HG03378 (cell line): ENCODE data around the gene MRPL18.
"Not testable (repeated sequence)": the region's sequence is repeated elsewhere in the genome, so short reads cannot be mapped to it uniquely, and the experiment has no call there.

Experiments used
- ATAC-seq: cut with Tn5 transposase; IDR thresholded peaks from one replicate; pipeline ENCODE4 v1.9.1; 2021; ENCODE audit warnings: mild to moderate bottlenecking, moderate library complexity; ENCODE audit not compliant: unreplicated experiment

Gene MRPL18

DNA sequence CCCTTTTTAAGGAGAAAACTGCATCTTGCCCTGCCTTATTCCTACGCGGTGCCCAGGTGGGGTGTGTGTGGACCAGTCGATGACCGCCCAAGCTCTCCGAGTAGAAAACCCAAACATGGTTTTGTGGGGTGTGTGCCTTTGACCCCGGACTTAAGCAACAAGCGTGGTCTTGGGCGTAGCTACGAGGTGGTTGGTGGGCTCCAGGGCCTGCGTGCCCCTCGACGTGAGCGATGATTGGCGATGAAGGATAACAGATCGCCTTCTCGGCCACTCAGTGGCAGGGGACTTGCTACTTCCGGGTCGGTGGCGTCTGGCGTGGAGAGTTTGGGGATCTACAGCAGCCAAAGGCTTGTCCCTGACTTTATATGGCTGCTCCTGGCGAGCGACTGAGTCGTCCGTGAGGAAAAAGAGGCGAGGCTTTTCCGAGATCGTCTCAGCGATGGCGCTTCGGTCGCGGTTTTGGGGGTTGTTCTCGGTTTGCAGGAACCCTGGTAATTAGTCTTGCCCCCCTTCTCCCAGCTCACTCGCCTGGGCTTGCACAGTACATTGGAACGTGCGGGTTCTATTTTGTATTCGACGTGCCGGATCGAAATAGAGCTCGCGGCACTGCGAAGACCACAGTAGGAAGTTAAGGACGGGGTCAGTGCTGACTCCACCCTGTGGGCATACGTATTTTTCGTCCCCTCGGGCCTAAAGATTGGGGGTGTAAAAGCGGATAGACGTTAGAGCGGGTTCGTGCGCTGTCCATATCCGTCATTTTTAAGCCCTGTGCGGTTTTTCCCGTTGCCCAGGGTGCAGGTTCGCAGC, at the start of gene MRPL18:
TSS of gene MRPL18 (plus strand) at position 319 of the 807 bp plus-strand sequence. CDS start at position 440, 121 bp downstream.
- peak; percentile 85 for ATAC-seq

DNA sequence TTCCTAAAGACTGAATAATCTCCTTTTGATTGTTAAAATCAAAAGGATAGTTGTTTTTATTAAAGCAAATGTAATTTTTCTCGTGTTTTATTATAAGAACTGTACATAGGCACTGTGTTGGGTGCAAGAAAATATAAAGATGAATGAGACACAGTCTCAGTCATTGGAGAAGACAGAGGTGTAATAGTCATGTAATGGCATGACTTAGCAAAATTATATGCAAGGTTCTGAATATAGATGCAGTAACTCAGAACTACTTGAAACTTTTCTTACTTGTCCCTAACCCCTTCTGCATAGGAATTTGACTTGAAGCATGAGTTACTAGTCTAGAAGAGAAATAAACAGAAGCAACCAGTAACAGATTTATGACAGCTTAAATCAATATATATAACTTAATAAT, 48.1 kb upstream of the MRPL18 start:
- no peak for ATAC-seq

DNA sequence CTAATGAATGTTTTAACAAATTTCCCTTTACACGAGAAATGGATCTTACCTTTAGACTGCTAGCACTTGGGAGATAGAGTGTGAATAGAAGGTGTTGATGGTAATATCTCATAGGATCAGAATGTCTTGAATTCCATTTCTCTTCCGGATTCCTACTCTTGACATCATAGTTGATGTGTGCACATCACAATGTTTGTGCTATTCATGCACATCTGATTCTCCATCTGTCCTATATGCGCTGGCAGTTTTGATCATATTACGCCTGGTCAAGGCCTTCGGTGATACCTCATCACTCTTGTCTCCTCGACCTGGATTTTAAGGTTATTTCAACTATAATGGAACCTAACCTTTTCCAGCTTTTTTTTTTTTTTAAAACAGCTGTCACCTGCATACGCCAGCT, 45.2 kb upstream of the MRPL18 start:
- no peak for ATAC-seq

DNA sequence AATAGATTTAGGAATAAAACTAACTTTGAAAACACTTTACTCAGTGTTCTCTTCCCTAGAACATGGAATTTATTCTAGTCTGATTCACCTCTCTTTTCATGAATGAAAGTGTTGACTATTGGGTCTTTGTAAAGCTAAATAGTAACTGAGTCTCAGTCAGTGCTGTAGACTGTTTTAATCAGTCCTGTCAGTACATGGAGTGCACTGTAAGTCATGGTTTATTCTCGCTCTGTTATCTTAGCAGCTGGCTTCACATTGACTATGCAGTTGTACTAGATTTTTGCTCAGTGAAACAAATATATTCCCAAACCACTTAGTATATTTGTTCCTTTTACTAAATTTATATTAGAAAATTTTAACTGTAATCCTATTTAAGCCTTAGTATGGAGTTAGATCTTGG, 43.5 kb upstream of the MRPL18 start:
- ATAC-seq: no peak

DNA sequence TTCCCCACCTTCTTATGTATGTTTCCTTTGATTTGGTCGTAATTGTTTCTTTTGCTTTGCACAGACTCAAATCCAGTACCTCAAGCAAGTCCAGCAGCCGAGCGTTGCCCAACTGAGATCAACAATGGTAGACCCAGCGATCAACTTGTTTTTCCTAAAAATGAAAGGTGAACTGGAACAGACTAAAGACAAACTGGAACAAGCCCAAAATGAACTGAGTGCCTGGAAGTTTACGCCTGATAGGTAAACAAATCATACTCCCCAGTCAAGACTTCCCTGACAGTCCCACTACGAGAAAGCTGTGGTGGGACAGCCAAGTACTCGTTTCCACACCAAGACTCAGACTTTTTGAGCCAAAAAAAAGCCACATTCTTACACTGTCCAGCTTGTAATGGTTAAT, 42.1 kb upstream of the MRPL18 start:
- ATAC-seq: not testable (repeated sequence)

DNA sequence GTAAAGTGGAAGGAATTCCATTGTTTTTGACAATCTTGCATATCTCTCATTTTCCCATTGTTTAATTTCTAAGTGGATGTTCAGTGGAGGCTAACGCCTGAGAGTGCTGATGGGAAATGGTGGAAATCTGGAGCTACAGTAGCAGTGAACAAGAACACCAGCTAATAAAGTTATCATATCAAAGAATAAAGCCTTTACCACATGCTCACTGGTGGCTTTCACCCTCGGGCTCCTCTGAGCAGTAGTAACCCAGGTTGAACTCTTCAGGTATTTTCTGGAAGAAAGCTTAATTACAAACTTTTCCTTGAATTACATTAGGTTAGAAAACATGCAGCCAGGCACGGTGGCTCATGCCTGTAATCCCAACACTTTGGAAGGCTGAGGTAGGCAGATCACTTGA, 38.8 kb upstream of the MRPL18 start:
- no peak for ATAC-seq

DNA sequence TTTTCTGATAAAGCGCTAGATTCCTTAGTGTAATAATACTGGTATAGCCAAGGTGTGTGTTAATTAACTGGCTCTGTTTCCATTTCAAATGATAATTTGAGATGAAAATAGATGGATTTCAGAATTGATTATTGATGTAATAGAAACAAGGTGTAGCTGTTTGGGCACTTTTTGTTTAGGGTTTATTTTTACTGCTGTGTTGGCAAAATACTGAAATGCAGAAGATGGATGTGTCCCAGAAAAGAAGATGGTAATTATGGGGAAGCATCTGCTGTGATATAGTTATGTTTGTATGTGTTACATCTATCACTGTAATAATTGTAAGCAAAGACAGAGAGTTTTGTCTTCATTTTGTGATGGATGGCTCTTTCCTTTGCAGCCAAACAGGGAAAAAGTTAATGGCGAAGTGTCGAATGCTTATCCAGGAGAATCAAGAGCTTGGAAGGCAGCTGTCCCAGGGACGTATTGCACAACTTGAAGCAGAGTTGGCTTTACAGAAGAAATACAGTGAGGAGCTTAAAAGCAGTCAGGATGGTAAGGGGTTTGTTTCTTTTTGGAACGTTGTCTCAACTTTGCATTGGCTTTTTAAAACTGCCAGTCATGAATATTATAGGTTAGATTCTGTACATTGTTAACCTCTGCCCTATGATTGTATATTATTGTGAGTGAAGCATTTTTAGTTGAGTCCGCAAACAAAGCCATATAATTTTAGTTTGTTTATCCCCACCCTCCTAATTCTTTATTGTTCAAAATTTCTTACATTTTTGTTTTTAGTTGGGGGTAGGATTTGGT, 37.0 kb upstream of the MRPL18 start:
- no peak for ATAC-seq

DNA sequence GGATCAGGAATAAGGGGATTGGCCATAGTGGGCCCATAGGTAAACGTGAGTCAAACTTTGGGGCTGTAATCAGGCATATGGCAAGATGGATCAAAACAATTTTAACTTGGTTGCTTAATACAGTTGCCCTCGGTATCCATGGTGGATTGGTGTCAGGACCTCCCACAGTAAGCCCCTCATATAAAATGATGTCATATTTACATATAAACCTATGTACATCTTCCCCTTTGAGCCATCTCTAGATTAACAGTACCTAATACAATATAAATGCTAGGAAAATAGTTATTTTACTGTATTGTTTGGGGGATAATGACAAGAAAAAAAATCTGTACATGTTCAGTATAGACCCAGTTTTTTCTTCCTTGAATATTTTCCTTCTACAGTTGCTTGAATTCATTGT, 35.9 kb upstream of the MRPL18 start:
- no peak for ATAC-seq

DNA sequence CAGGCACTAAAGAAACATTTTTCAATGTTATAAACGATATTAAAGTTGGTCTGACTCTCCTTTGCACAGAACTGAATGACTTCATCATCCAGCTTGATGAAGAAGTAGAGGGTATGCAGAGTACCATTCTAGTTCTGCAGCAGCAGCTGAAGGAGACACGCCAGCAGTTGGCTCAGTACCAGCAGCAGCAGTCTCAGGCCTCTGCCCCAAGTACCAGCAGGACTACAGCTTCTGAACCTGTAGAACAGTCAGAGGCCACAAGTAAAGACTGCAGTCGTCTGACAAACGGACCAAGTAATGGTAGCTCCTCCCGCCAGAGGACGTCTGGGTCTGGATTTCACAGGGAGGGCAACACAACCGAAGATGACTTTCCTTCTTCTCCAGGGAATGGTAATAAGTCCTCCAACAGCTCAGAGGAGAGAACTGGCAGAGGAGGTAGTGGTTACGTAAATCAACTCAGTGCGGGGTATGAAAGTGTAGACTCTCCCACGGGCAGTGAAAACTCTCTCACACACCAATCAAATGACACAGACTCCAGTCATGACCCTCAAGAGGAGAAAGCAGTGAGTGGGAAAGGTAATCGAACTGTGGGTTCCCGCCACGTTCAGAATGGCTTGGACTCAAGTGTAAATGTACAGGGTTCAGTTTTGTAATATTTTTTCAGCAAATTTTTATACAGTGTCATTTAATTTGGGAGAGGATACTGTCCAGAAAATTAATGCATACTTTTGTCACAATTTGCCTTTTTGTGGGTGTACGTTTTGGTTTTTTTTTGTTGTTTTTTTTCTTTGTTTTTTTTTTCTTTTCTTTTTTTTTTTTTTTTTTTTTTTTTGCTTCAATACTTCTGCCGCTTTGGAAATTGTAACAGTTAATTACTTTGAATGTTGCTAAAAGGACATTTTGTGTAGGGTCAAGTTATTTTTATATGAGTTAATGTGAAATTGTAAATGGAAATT, 35.0 kb upstream of the MRPL18 start:
- ATAC-seq: no peak

DNA sequence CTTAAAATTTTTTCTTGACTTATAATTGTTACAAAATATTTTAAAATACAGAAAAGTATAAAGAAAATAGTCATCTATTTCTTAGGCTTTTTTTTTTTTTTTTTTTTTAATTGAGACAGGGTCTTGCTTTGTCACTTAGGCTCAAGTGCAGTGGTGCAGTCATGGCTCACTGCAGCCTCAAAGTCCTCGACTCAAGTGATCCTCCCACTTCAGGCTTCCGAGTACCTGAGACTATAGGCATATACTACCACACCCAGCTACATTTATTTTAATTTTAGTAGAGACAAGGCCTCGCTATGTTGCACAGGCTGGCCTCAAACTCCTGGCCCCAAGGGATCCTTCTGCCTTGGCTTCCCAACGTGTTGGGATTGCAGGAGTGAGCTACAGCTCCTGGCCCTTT, 33.8 kb upstream of the MRPL18 start:
- ATAC-seq: no peak

DNA sequence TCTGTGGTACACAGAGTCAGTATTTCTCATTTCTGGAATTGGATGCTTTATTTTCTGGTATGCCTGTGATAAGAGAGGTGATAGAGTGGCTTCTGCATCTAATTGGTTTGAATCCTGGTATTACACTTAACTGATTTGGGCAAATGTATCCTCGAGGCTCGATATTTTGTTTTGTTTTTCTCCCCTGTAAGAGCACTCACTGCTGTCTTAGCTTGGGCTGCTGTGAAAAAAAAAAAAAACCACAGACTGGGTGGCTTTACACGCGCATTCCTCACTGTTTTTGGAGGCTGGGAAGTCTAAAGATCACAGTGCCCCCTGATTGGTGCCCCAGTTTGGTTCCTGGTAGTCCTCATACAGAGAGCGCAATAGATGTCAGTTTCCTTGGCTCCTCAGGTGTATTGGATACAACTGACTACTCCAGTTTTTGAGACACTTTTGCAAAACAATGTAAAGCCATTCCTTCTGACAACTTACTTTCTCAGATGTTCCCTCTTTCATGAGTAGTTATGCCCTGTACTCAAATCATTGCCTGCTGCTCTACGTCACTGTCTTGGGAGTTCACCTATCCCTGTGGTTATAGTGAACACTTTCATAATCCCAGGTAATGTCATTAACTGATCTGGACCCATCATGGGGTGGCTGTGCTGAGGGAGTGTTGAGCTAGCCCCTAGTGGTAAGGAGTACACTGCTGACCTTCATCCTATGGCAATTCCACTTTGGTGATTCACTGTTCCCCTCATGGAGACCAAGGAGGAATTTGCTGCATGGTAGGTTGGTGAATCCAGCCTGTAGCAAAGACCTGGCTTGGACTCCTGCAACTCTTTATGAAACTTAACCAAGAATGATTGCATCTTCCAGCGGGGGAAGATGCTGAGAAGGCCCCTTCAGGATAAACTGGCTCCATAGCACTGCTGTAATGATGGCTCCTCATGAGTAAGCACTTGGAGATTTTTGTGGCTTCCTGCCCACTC, 32.0 kb upstream of the MRPL18 start:
- ATAC-seq: no peak

DNA sequence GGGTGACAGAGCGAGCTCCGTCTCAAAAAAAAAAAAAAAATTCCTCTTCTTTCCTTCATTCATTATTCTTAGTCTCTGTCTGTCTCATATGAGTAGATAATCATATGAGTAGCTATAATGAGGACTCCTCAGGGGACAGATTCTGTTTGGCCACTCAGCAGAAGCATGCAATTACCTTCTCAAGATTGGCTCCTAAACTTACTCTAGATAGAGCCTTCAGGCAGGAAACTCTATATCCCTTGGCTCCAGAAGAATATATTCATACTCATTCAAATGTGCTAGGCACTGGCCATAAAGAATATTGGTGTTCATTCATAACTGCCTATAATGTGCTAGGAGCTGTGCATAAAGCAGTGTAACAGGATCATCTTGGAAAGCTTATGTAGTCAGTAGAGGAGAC, 30.6 kb upstream of the MRPL18 start:
- ATAC-seq: no peak

DNA sequence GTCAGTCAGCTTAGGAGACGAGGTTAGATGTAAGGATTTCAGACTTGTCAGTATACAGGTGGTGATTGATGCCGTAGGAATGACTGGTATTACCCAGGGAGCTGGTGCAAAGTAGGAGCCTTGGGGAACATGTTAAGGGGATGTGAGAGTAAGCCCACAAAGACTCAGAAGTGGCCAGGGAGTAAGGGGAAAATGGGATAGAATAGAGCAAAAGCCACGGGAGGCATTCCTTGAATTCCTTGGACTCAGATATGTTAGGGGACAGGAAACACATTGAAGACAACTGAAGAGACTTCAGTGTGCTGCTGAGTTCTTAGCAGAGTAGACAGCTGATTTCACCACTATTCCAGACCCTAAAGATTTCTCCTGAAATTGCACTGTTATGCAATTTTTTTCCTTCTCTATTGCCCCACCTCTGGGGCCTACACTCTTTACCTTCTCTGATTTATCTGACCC, 29.6 kb upstream of the MRPL18 start:
- ATAC-seq: no peak

DNA sequence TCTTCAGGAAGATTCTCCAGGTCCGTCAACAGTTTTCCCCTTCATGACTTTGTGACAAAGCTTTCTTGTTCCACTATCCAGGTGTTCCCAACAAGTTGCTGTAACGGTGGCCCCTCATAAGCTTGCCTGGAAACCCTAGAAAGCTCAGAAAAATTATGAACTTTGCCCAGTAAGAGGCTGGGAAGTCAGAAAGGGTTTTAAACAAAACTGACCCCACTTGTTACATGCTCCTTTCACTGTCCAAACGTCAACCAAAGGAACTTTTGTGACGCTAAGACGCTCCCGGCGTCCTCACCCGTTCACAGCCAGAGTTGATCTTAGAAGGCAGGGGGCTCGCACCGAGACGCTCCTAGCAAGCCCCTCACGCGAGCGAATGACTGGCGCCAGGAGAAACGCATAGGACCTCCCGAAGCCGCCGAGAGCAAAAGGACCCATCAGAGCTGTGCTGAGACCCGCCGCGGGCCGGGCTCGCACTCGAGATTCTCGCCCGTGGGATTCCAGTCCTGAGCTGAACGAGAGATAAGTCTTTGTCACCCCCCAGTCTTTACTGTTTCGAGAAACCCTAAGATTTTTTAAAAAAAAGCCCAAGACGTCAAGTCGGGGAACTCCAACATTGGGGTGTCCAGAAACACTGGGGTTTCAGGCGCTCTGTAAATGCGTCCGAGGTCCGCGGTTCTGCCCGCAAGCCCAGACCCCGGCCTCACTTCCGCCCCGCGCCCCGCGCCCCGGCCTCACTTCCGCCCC, 29.0 kb upstream of the MRPL18 start:
- ATAC-seq: no peak

DNA sequence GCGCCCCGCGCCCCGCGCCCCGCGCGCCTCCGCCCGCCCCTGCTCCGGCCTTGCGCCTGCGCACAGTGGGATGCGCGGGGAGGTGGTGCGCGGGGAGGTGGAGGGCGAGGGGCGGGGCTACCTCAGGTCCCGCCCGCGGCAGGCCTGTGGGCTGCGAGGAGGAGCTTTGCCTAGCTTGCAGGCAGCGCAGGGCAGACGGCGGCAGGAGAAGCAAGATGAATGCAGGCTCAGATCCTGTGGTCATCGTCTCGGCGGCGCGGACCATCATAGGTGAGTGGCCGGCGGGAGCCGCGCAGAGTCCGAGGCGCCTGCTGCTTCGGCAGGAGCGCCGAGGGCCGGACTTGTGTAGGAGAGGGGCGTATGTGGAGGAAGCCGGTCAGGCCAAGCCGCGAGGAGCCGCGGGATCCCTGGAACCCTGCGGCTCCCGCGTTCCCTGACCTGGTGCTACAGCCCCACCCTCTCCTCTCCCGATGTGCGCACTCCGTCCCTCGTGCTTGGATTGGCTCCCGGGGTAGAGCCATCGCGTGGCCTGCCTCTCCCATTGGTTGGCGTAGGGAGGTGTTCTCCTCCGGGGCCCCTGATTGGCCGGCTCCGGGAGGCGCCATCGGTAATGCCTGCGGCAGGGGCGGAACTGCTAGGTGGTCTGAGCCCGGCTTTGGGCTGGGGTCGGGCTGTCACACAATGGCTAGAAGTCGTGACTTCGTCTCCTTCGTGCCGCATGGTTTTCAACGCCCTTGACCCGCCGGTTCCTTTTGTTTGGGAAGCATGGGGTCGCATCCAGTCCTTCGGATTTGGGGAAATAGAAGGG, 28.2 kb upstream of the MRPL18 start, which contains the start of gene ACAT2:
TSS of gene ACAT2 (plus strand) at position 173 of the 808 bp plus-strand sequence. CDS start at position 216, 43 bp downstream.
- peak; percentile 96 for ATAC-seq

DNA sequence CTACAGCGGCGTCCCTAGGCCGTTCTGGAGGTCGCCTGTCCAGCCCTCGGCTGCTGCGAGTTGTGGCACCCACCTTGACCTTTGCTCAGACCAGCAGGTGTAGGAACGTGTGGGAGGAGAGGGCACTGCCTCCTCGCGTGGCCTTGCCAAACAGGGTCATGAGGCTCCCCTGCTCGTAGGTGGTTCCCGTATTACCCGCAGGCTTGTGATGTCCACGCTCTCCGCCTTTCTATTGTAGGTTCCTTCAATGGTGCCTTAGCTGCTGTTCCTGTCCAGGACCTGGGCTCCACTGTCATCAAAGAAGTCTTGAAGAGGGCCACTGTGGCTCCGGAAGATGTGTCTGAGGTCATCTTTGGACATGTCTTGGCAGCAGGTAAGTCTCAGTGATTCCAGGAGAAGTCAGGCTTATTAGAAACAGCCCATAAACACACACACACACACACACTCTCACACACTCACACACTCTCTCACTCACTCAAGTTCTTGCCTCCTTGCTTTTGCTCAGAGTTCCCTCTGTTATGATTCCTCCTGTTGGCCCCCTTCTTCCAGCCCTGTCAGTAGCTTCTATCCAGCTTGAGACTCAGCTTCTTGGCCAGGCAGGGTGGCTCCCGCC, 27.5 kb upstream of the MRPL18 start:
- ATAC-seq: peak; percentile 17

DNA sequence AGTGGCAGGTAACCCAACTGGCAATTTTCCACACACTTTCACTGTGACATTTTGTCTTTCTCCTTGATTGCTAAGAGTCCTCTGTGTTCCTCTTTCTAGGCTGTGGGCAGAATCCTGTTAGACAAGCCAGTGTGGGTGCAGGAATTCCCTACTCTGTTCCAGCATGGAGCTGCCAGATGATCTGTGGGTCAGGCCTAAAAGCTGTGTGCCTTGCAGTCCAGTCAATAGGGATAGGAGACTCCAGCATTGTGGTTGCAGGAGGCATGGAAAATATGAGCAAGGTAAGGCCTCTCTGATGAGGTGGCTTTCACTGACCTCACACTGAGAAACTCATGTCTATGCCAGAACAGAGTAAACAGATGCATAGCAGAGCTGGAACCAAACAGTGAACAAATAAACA, 23.4 kb upstream of the MRPL18 start:
- no peak for ATAC-seq

DNA sequence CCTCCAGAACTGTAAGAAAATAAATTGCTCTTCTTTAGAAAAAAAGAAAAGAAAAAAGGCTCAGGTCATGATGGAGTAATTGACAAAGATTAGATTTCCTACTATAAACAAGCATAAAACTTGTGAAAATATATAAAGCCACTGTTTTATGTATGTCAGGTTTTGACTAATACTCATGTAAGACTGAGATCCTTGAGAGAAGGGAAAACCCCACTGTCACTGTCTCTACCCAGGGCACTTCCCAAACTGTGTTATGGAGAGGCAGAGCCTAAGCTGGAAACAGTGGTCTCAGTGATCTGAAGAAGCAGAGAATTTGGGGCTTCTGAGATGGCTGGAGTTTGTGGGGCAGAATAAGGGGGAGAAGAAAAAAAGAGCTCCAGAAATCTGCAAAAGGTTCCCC, 20.8 kb upstream of the MRPL18 start:
- ATAC-seq: no peak
